Heart left ventricle (tissue), 16 donors: ENCODE results near the gene FAM89B. TPM values are rescaled to one million over a fixed set of nuclear protein-coding genes. Genes with fewer than 3 reads are reported as not detected.
A peak's percentile ranks its signal among the peaks of the same experiment; 100 is the strongest.

Experiments used
- ATAC-seq, 4 donors: fragments of 200-7000 bp; cut with Tn5 transposase; one replicate each; pipeline ENCODE4 v1.9.1; 2020 to 2022; ENCODE audit warnings: moderate library complexity in 4 of 4, mild to moderate bottlenecking in 3 of 4, moderate number of reproducible peaks in 1 of 4
- DNase-seq, 5 donors: peaks; one replicate each; pipeline ENCODE4 v3.0.0-alpha.2; 2020
- H3K27ac ChIP-seq, 12 donors: fragments of 200-600 bp; sonication (generic) in 4 of 12; one replicate each; pipeline versions ENCODE4 v1.5.0 to v1.8.0; 2016 to 2022; ENCODE audit warnings: mild to moderate bottlenecking in 2 of 12
- H3K27me3 ChIP-seq, 9 donors: fragments of 200-600 bp; sonication (generic) in 2 of 9; one replicate each; pipeline versions ENCODE4 v1.5.1 to v1.8.0; 2016 to 2022; ENCODE audit warnings: mild to moderate bottlenecking in 3 of 9
- H3K36me3 ChIP-seq, 9 donors: fragments of 200-600 bp; sonication (generic) in 2 of 9; one replicate each; pipeline versions ENCODE4 v1.5.0 to v1.8.0; 2018 to 2022; ENCODE audit warnings: mild to moderate bottlenecking in 2 of 9
- H3K4me1 ChIP-seq, 12 donors: fragments of 200-600 bp; sonication (generic) in 4 of 12; one replicate each; pipeline versions ENCODE4 v1.5.0 to v1.8.0; 2016 to 2022; ENCODE audit warnings: mild to moderate bottlenecking in 3 of 12
- H3K4me3 ChIP-seq, 12 donors: fragments of 200-600 bp; sonication (generic) in 4 of 12; one replicate each; pipeline versions ENCODE4 v1.5.0 to v1.8.0; 2017 to 2022; ENCODE audit warnings: mild to moderate bottlenecking in 9 of 12, moderate library complexity in 4 of 12
- H3K9me3 ChIP-seq, 12 donors: fragments of 200-600 bp; sonication (generic) in 4 of 12; one replicate each; pipeline versions ENCODE4 v1.5.0 to v1.8.0; 2016 to 2022; ENCODE audit warnings: mild to moderate bottlenecking in 1 of 12
- CTCF ChIP-seq, 12 donors: fragments of 200-600 bp; sonication (generic) in 4 of 12; IDR thresholded peaks; one replicate each; pipeline versions ENCODE4 v1.5.0 to v1.8.0; 2018 to 2022; ENCODE audit warnings: antibody characterized with exemption in 12 of 12, mild to moderate bottlenecking in 5 of 12
- POLR2A ChIP-seq, 2 donors: fragments of 450-650 bp; IDR thresholded peaks; one replicate each; pipeline ENCODE4 v1.6.1; 2017; ENCODE audit warnings: antibody characterized with exemption in 2 of 2, mild to moderate bottlenecking in 2 of 2, moderate library complexity in 2 of 2
- WGBS, 4 donors: extraction: QIAGEN DNeasy Blood & Tissue Kit in 2 of 4; methylation state at CpG; one replicate each; pipeline versions ENCODE4 v1.1.5 to v1.1.7; 2013 to 2018; 5-methylcytosine and 5-hydroxymethylcytosine counted together
- intact Hi-C, 10 donors: fragments of 100-400 bp; cut with DNase I; formaldehyde crosslinking; loops; one replicate each; pipeline versions ENCODE4 v1.11.1 to v1.14.2; 2022
- polyA plus RNA-seq, 2 donors: library from polyadenylated mRNA; stranded (reverse); fragments of 200-250 nt; gene quantifications; one replicate each; pipeline ENCODE4 v1.2.3, GENCODE V29; 2013
- total RNA-seq, 9 donors: library from RNA; depleted of rRNA in 2 of 9; stranded (reverse); fragments of >200 nt in 2 of 9; fragmentation: NEBNext Ultra II Directional in 3 of 9; extraction: Animal tissue kit (Norgen Biotek cat#: 25700) in 3 of 9; gene quantifications; one replicate each; pipeline versions ENCODE4 v1.1.0 to v1.2.4, GENCODE V29; 2016 to 2023
- donor health status: ischemic (EF 13 %, LVEDD 7.1; RV severe dilation, severe dysfunction).
- donor health status: healthy with polysubstance abuse.
- donor health status: DM: no; HTN: yes; CAD: no.
- donor health status: DM: no; HTN: no; CAD: no.
- donor health status: ischemic (EF 25% LVEDD 6.9; RV normal size, moderate dysfunction).
- donor health status: ischemic (EF 25% LVEDD 5.7; RV mildly dilated, moderate dysfunction).
- donor health status: healthy.
- donor health status: DM: yes; HTN: yes; CAD: no.
- donor health status: ischemic (EF 35%, LVEDD 5.7; RV mildly dilated, moderate dysfunction).
- donor health status: nonischemic (EF 11% LVEDD 7.7; RV severe dilation, severe dysfunction).
- donor health status: DM: yes; HTN: yes; CAD: no.
- donor health status: PGD.
- donor health status: ischemic (EF 29% LVEDD 5.4; RV normal size, mild dysfunction).
- donor health status: nonischemic (EF 23%, LVEDD 6.1; RV moderate dilation, normal function).

FAM89B gene
- total and polyA plus RNA-seq, 11 donors, result 25.8 to 87.9 (median 44.2) TPM

GRCh38 chr11:65556470-65557279 lies 15.7 kb upstream of the FAM89B start:
- ATAC-seq (no peak), DNase-seq (peak in 1 of 5 donors; percentile 7)
- 76 to 82% (median 79%) methylated on average over 12 of the region's 12 CpGs for WGBS, 4 donors
- peak overlapping the region; percentile 86 to 99 (median 96) for H3K27ac ChIP-seq
- peak overlapping the region in 11 of 12 donors; percentile 58 to 85 (median 68) for H3K4me3 ChIP-seq
- peaks cover 0 to 22% (median 10%) of the 10 kb centered on the region in 9 donors for H3K36me3 ChIP-seq
- intact Hi-C loops, result no loop called here
- no peak for TF ChIP-seq POLR2A (IDR thresholded peaks at IDR 0.05)
- TF ChIP-seq CTCF (IDR thresholded peaks at IDR 0.05), result no peak
- H3K4me1 ChIP-seq, result peaks cover 6 to 84% (median 64%) of the 10 kb centered on the region in 12 donors
- no peaks in the 10 kb centered on the region for H3K9me3 ChIP-seq
- H3K27me3 ChIP-seq, result no peaks in the 10 kb centered on the region

- intact Hi-C loops, result loop anchor here in 1 of 10 donors (1.0 kb wide), 1 partner anchor 16 kb away; no protein-coding TSS in a partner anchor
- H3K27me3 ChIP-seq, result no peaks in the 10 kb centered on the region
- TF ChIP-seq CTCF (IDR thresholded peaks at IDR 0.05), result no peak
- TF ChIP-seq POLR2A (IDR thresholded peaks at IDR 0.05), result no peak
- no peak for ATAC-seq
- peaks cover 0 to 16% (median 4%) of the 10 kb centered on the region in 9 donors for H3K36me3 ChIP-seq
- H3K27ac ChIP-seq, result peak overlapping the region; percentile 86 to 99 (median 96)
- 2 to 4% (median 2%) methylated on average over 13 to 47 of the region's 47 CpGs for WGBS, 4 donors
- peak overlapping the region; percentile 49 to 85 (median 67) for H3K4me3 ChIP-seq
- peak in 2 of 5 donors; percentile 55 to 60 for DNase-seq
- H3K9me3 ChIP-seq, result no peaks in the 10 kb centered on the region
- peaks cover 6 to 78% (median 63%) of the 10 kb centered on the region in 12 donors for H3K4me1 ChIP-seq
Observed at GRCh38 chr11:65557280-65558001, 14.9 kb upstream of the FAM89B start.

GRCh38 chr11:65558002-65558929 lies 14.1 kb upstream of the FAM89B start, which contains the start of gene LTBP3:
Gene LTBP3, minus strand, starts transcription at chr11:65558359. Its CDS starts 400 bp downstream, at chr11:65557959.
- H3K4me3 ChIP-seq, result peak within 1 kb of the TSS; percentile 49 to 85 (median 67)
- H3K27ac ChIP-seq, result peak within 1 kb of the TSS; percentile 86 to 99 (median 96)
- intact Hi-C loops, result loop anchor here in 1 of 10 donors (1.0 kb wide), 1 partner anchor 17 kb away; no protein-coding TSS in a partner anchor
- H3K4me1 ChIP-seq, result peaks cover 6 to 78% (median 62%) of the 10 kb centered on the region in 12 donors
- TF ChIP-seq CTCF (IDR thresholded peaks at IDR 0.05) (peak in 2 of 12 donors; percentile 6 to 17), POLR2A (IDR thresholded peaks at IDR 0.05) (peak in 1 of 2 donors; percentile 19)
- WGBS, 4 donors, result 0 to 1% (median 0%) methylated on average over 43 to 79 of the region's 79 CpGs
- H3K27me3 ChIP-seq, result no peaks in the 10 kb centered on the region
- ATAC-seq (peak; percentile 52 to 86 (median 78)), DNase-seq (peak; percentile 84 to 92 (median 87))
- H3K36me3 ChIP-seq, result peaks cover 0 to 9% (median 0%) of the 10 kb centered on the region in 9 donors
- no peaks in the 10 kb centered on the region for H3K9me3 ChIP-seq
